Heart right ventricle (tissue), 16 donors: ENCODE measurements around the gene BMAL1. TPM values are rescaled to one million over a fixed set of nuclear protein-coding genes. Genes with fewer than 3 reads are reported as not detected.
A peak's percentile ranks its signal among the peaks of the same experiment; 100 is the strongest.

Experiments
- ATAC-seq, 8 donors: fragments of 200-7000 bp; cut with Tn5 transposase; one replicate each; pipeline ENCODE4 v1.9.1; 2020; ENCODE audit warnings: mild to moderate bottlenecking in 8 of 8, moderate library complexity in 8 of 8, moderate number of reproducible peaks in 1 of 8
- DNase-seq, 2 donors: peaks; one replicate each; pipeline ENCODE4 v3.0.0-alpha.2; 2020
- H3K27ac ChIP-seq, 10 donors: fragments of 200-600 bp; sonication (generic) in 2 of 10; one replicate each; pipeline versions ENCODE4 v1.5.0 to v1.8.0; 2020 to 2022; ENCODE audit warnings: mild to moderate bottlenecking in 3 of 10
- H3K27me3 ChIP-seq, 7 donors: fragments of 200-600 bp; one replicate each; pipeline ENCODE4 v1.8.0; 2021 to 2022; ENCODE audit warnings: mild to moderate bottlenecking in 2 of 7
- H3K36me3 ChIP-seq, 9 donors: fragments of 200-600 bp; sonication (generic) in 1 of 9; one replicate each; pipeline versions ENCODE4 v1.5.0 to v1.8.0; 2020 to 2022; ENCODE audit warnings: mild to moderate bottlenecking in 2 of 9
- H3K4me1 ChIP-seq, 9 donors: fragments of 200-600 bp; sonication (generic) in 1 of 9; one replicate each; pipeline versions ENCODE4 v1.5.0 to v1.8.0; 2020 to 2022; ENCODE audit warnings: mild to moderate bottlenecking in 4 of 9
- H3K4me3 ChIP-seq, 10 donors: fragments of 200-600 bp; sonication (generic) in 2 of 10; one replicate each; pipeline versions ENCODE4 v1.5.0 to v1.8.0; 2020 to 2022; ENCODE audit warnings: mild to moderate bottlenecking in 7 of 10, moderate library complexity in 2 of 10
- H3K9me3 ChIP-seq, 11 donors: fragments of 200-600 bp in 10 of 11; sonication (generic) in 2 of 11; one replicate each; pipeline versions ENCODE4 v1.5.0 to v1.8.0; 2013 to 2022; ENCODE audit warnings: mild to moderate bottlenecking in 2 of 11, control low read depth in 1 of 11, moderate library complexity in 1 of 11
- WGBS, 2 donors: extraction: QIAGEN DNeasy Blood & Tissue Kit; methylation state at CpG; one replicate each; pipeline ENCODE4 v1.1.7; 2013; ENCODE audit warnings: inconsistent platforms in 1 of 2; 5-methylcytosine and 5-hydroxymethylcytosine counted together
- intact Hi-C, 10 donors: fragments of 100-400 bp; cut with DNase I; formaldehyde crosslinking; loops; one replicate each; pipeline versions ENCODE4 v1.11.1 to v1.14.2; 2022
- polyA plus RNA-seq, 2 donors: library from polyadenylated mRNA; stranded (reverse); fragments of 200-250 nt; gene quantifications; one replicate each; pipeline ENCODE4 v1.2.3, GENCODE V29; 2013
- total RNA-seq, 10 donors: library from RNA; stranded (reverse); fragmentation: NEBNext Ultra II Directional in 3 of 10; extraction: Animal tissue kit (Norgen Biotek cat#: 25700) in 3 of 10; gene quantifications; one replicate each; pipeline versions ENCODE4 v1.2.1 to v1.2.4, GENCODE V29; 2021 to 2023
- TF ChIP-seq, protein P1 (sequence below), 9 donors: fragments of 200-600 bp; sonication (generic) in 2 of 9; IDR thresholded peaks; one replicate each; pipeline versions ENCODE4 v1.5.0 to v1.8.0; 2021 to 2022; ENCODE audit warnings: antibody characterized with exemption in 9 of 9, mild to moderate bottlenecking in 5 of 9, moderate library complexity in 1 of 9
- donor health status: Arrhythmogenic right ventricular cardiomyopathy.
- donor health status: ischemic (EF 13 %, LVEDD 7.1; RV severe dilation, severe dysfunction).
- donor health status: healthy with polysubstance abuse.
- donor health status: DM: no; HTN: yes; CAD: no.
- donor health status: DM: no; HTN: no; CAD: no.
- donor health status: ischemic (EF 25% LVEDD 6.9; RV normal size, moderate dysfunction).
- donor health status: ischemic (EF 25% LVEDD 5.7; RV mildly dilated, moderate dysfunction).
- donor health status: healthy.
- donor health status: DM: yes; HTN: yes; CAD: no.
- donor health status: Ischemic cardiomyopathy.
- donor health status: ischemic (EF 35%, LVEDD 5.7; RV mildly dilated, moderate dysfunction).
- donor health status: nonischemic (EF 11% LVEDD 7.7; RV severe dilation, severe dysfunction).
- donor health status: DM: yes; HTN: yes; CAD: no.
- donor health status: PGD.
- donor health status: ischemic (EF 29% LVEDD 5.4; RV normal size, mild dysfunction).
- donor health status: nonischemic (EF 23%, LVEDD 6.1; RV moderate dilation, normal function).

BMAL1 gene
- total and polyA plus RNA-seq, 12 donors = 2.9 to 19.9 (median 10.2) TPM

DNA sequence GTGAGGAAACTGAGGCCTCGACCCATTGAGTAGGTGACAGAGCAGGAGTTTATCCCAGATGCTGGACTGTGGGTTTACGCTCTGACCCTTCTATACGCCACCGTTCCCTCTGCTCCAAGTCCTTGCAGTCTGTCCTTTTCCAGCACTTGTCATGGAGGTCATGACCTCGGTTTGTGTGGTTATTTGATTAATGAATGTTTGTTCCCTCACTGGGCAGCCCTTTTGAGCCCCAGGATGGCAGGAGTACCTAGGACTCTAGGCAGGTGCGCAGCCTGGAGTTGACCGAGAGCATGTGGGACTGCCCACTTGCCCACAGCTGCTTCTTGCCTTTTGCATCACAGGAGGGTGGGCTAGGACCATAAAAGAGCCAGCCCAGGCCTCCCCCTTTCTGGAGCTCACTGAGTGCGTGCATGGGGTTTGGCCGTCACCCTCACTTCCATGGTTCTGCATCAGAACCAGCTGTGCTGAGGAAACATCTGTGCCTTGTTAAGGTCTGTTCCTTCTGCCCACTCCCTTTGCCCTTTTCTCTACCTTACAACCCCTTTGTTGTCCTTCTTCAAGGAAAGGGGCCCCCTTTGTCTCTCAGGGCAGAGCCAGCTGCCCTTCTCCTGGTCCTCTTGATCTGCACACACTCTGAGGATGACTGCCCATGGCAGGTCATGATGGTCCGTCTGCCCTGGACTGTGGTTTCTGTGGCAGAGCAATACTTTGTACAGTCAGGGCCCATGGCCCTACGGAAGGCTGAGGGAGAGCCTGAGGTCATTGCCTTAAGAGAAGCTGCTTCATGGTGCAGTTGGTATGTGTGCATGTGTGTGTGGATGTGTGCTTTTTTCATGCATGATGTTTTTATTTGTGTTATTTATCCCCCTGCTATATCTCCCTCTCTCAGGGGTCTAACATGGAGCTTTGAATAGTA, 38.2 kb downstream of the BMAL1 start:
- intact Hi-C loops = loop anchor here in 1 of 10 donors (5.0 kb wide), 1 partner anchor 38 kb away; the partner anchor contains the start of gene BMAL1
- Histone ChIP-seq H3K4me1 (peaks cover 4 to 79% (median 56%) of the 10 kb centered on the region in 9 donors), H3K4me3 (no peak overlapping the region), H3K27ac (peak overlapping the region in 3 of 10 donors; percentile 11 to 58 (median 24)), H3K9me3 (no peaks in the 10 kb centered on the region), H3K27me3 (no peaks in the 10 kb centered on the region), H3K36me3 (peaks cover 0 to 15% (median 0%) of the 10 kb centered on the region in 9 donors)
- DNase-seq (no peak), ATAC-seq (peak in 3 of 8 donors; percentile 5 to 50 (median 30))
- 93 to 95% methylated on average over 11 of the region's 11 CpGs for WGBS, 2 donors
- TF ChIP-seq, protein P1, sequence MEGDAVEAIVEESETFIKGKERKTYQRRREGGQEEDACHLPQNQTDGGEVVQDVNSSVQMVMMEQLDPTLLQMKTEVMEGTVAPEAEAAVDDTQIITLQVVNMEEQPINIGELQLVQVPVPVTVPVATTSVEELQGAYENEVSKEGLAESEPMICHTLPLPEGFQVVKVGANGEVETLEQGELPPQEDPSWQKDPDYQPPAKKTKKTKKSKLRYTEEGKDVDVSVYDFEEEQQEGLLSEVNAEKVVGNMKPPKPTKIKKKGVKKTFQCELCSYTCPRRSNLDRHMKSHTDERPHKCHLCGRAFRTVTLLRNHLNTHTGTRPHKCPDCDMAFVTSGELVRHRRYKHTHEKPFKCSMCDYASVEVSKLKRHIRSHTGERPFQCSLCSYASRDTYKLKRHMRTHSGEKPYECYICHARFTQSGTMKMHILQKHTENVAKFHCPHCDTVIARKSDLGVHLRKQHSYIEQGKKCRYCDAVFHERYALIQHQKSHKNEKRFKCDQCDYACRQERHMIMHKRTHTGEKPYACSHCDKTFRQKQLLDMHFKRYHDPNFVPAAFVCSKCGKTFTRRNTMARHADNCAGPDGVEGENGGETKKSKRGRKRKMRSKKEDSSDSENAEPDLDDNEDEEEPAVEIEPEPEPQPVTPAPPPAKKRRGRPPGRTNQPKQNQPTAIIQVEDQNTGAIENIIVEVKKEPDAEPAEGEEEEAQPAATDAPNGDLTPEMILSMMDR (IDR thresholded peaks at IDR 0.05) = no peak

DNA sequence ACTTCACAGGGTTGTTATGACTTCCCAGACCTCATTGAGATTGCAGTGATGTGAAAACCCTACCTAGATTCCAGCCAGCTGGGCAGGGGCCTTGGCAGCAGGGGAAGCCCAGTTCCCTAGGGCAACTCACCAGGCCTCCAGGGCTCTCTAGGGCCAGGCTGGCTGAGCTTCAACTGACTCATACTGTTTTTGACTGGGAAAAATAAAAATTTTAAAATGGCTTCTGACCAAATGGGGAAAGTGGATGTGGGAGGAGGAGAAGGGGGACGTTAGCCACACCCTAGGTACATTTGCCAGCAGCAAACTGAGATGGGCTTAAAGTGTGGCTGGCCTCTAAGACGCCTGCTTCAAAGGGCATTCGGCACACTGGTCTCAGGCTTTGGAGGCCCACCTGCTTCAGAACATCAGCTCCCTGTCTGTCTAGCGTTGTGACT, 39.0 kb downstream of the BMAL1 start:
- intact Hi-C loops = loop anchor here in 1 of 10 donors (5.0 kb wide), 1 partner anchor 39 kb away; the partner anchor contains the start of gene BMAL1
- Histone ChIP-seq H3K36me3 (peaks cover 0 to 7% (median 0%) of the 10 kb centered on the region in 9 donors), H3K4me3 (no peak overlapping the region), H3K27ac (peak overlapping the region in 3 of 10 donors; percentile 11 to 58 (median 24)), H3K4me1 (peaks cover 4 to 76% (median 55%) of the 10 kb centered on the region in 9 donors), H3K27me3 (no peaks in the 10 kb centered on the region), H3K9me3 (no peaks in the 10 kb centered on the region)
- peak in 1 of 2 donors; percentile 50 for DNase-seq
- ATAC-seq = peak; percentile 17 to 79 (median 39)
- TF ChIP-seq, protein P1 (IDR thresholded peaks at IDR 0.05) = no peak
- WGBS, 2 donors = 69 to 79% methylated on average over 4 of the region's 4 CpGs

DNA sequence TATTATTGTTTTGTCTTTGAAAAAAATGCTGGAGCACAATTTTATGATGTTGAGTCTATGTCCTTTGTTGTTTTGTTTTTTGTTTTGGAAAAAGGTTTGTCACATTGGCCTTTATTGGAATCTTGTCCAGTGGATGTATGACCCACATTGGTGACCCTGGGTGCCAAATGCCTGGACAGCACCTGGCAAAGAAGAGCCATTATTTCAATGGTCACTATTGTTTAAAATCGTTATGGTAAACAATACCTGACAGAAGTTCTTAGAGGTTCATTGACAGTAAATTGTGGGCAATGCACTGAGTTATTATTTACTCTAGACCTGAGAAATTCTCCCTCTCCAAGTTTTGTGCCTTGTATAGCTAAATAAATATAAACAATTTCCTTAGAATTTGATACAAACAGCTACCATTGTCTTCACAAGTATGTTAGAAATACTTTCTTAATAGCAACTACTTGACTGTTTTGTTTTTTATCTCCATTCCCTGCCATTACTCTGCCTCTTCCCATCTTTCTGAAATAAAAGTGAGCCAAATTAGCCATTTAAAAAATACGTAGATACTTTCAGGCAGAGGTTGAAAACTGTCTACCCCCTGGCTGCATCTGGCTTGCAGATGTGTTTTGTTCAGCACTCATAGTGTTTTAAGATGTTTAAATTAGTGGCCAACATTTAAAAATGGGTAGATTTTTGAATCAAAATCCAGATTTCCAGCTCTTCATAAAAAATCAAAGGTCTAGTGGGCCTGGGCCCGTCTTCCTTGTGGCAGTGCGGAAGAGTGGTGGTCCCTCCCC, 39.9 kb downstream of the BMAL1 start:
- peaks cover 4 to 70% (median 55%) of the 10 kb centered on the region in 9 donors for H3K4me1 ChIP-seq
- ATAC-seq = no peak
- DNase-seq = no peak

More for the DNA sequence above, 39.9 kb downstream of the BMAL1 start:
- TF ChIP-seq, protein P1 (IDR thresholded peaks at IDR 0.05) = no peak
- WGBS, 2 donors = 79 to 90% methylated on average over 4 of the region's 4 CpGs
- Histone ChIP-seq H3K27ac (no peak overlapping the region), H3K9me3 (no peaks in the 10 kb centered on the region), H3K4me3 (no peak overlapping the region), H3K27me3 (no peaks in the 10 kb centered on the region), H3K36me3 (peaks cover 0 to 5% (median 0%) of the 10 kb centered on the region in 9 donors)
- intact Hi-C loops = loop anchor here in 1 of 10 donors (5.0 kb wide), 1 partner anchor 40 kb away; the partner anchor contains the start of gene BMAL1
